GM23248 (cell line): ENCODE results near the gene ITGB1BP1. TPM values are rescaled to one million over a fixed set of nuclear protein-coding genes. Genes with fewer than 3 reads are reported as not detected.
A peak's percentile ranks its signal among the peaks of the same experiment; 100 is the strongest.

Source experiments
- DNase-seq: peaks from one replicate; pipeline ENCODE4 v3.0.0-alpha.2; 2015
- H2AFZ ChIP-seq: fragments of 200-600 bp; sonication (generic); 2 replicates; pipeline ENCODE4 v1.6.1; 2016; ENCODE audit warnings: antibody characterized with exemption
- H3F3A ChIP-seq: fragments of 200-600 bp; sonication (generic); 2 replicates; pipeline ENCODE4 v1.6.1; 2016; ENCODE audit warnings: mild to moderate bottlenecking, antibody characterized with exemption, mixed run types; ENCODE audit not compliant: insufficient read depth
- H3K27ac ChIP-seq: fragments of 200-600 bp; sonication (generic); 2 replicates; pipeline ENCODE4 v1.5.1; 2016; ENCODE audit warnings: mild to moderate bottlenecking
- H3K27me3 ChIP-seq: fragments of 200-600 bp; sonication (generic); replicated peaks from 2 replicates; pipeline ENCODE4 v1.6.1; 2016; ENCODE audit warnings: mild to moderate bottlenecking; ENCODE audit not compliant: insufficient read depth
- H3K36me3 ChIP-seq: fragments of 200-600 bp; sonication (generic); 2 replicates; pipeline ENCODE4 v1.6.1; 2016; ENCODE audit warnings: low read depth, mild to moderate bottlenecking
- H3K4me1 ChIP-seq: fragments of 200-600 bp; sonication (generic); 2 replicates; pipeline ENCODE4 v1.6.1; 2016; ENCODE audit warnings: mild to moderate bottlenecking; ENCODE audit not compliant: insufficient read depth
- H3K4me2 ChIP-seq: fragments of 200-600 bp; sonication (generic); one replicate; pipeline ENCODE4 v1.6.1; 2016; ENCODE audit warnings: mild to moderate bottlenecking; ENCODE audit not compliant: unreplicated experiment
- H3K4me3 ChIP-seq: fragments of 200-600 bp; sonication (generic); 2 replicates; pipeline ENCODE4 v1.5.1; 2016; ENCODE audit warnings: mild to moderate bottlenecking
- H3K79me2 ChIP-seq: fragments of 200-600 bp; sonication (generic); 2 replicates; pipeline ENCODE4 v1.6.1; 2016; ENCODE audit warnings: mild to moderate bottlenecking; ENCODE audit not compliant: insufficient read depth
- H3K9ac ChIP-seq: fragments of 200-600 bp; sonication (generic); 2 replicates; pipeline ENCODE4 v1.6.1; 2016; ENCODE audit warnings: mild to moderate bottlenecking
- H3K9me2 ChIP-seq: fragments of 200-600 bp; sonication (generic); 2 replicates; pipeline ENCODE4 v1.6.1; 2016; ENCODE audit warnings: mixed run types, mild to moderate bottlenecking, moderate library complexity; ENCODE audit not compliant: insufficient read depth
- H3K9me3 ChIP-seq: fragments of 200-600 bp; sonication (generic); one replicate; pipeline ENCODE4 v1.6.1; 2017; ENCODE audit warnings: low read depth
- H4K20me1 ChIP-seq: fragments of 200-600 bp; sonication (generic); 2 replicates; pipeline ENCODE4 v1.6.0; 2016; ENCODE audit not compliant: insufficient read depth
- EZH2 ChIP-seq: fragments of 200-600 bp; sonication (generic); IDR thresholded peaks from 2 replicates; pipeline ENCODE4 v1.6.1; 2018; ENCODE audit warnings: antibody characterized with exemption, mild to moderate bottlenecking; ENCODE audit not compliant: insufficient read depth, poor library complexity, severe bottlenecking
- EZH2phosphoT487 ChIP-seq: fragments of 200-600 bp; sonication (generic); IDR thresholded peaks from 2 replicates; pipeline ENCODE4 v1.6.1; 2018; ENCODE audit warnings: antibody characterized with exemption, moderate library complexity, mild to moderate bottlenecking, low read depth; ENCODE audit not compliant: insufficient read depth
- WGBS, 2 experiments: methylation state at CpG; one replicate each; pipeline ENCODE4 v1.1.6; 2015 to 2017; ENCODE audit warnings: low lambda C conversion rate in 2 of 2, low coverage in 1 of 2; ENCODE audit errors: missing lambda C conversion rate in 2 of 2; 5-methylcytosine and 5-hydroxymethylcytosine counted together
- in situ Hi-C: fragments of 300-500 bp; cut with MboI; formaldehyde crosslinking; loops from 2 replicates; pipeline ENCODE4 v1.15.0; 2020
- polyA plus RNA-seq: library from polyadenylated mRNA; unstranded; fragments of >200 nt; fragmentation: Nextera tagmentation; extraction: Ambion mirVana; gene quantifications from 2 replicates; pipeline ENCODE4 v1.2.1, GENCODE V29; 2016
- total RNA-seq: library from RNA; depleted of rRNA; stranded (reverse); fragments of >200 nt; shearing (Covaris generic); gene quantifications from 2 replicates; pipeline ENCODE4 v1.2.3, GENCODE V29; 2014; rRNA removed

Gene ITGB1BP1
- total RNA-seq (39.0 and 52.2 TPM in 2 replicates), polyA plus RNA-seq (280 and 289 TPM in 2 replicates)

GRCh38 chr2:9423100-9423921 lies at the start of gene ITGB1BP1, which contains the start of gene CPSF3:
TSS of gene ITGB1BP1 (minus strand) at chr2:9423528. CDS start at chr2:9418697, 4,831 bp downstream.
TSS of gene CPSF3 (plus strand) at chr2:9423654. CDS start at chr2:9423774, 120 bp downstream.
- Histone ChIP-seq H2AFZ (peak within 1 kb of the TSS; percentile 96), H3K27ac (peak within 1 kb of the TSS; percentile 83), H3K4me1 (peaks cover 15% of the 10 kb centered on the region), H3K4me2 (peak within 1 kb of the TSS; percentile 95), H3K9ac (peak within 1 kb of the TSS; percentile 96), H3K27me3 (no peaks in the 10 kb centered on the region), H4K20me1 (no peaks in the 10 kb centered on the region), H3K9me2 (no peaks in the 10 kb centered on the region), H3K36me3 (no peaks in the 10 kb centered on the region), H3F3A (no peaks in the 10 kb centered on the region), H3K79me2 (peaks cover 90% of the 10 kb centered on the region), H3K9me3 (no peaks in the 10 kb centered on the region), H3K4me3 (peak within 1 kb of the TSS; percentile 98)
- TF ChIP-seq EZH2phosphoT487, result no peak
- TF ChIP-seq EZH2, result no peak
- in situ Hi-C loops, result no loop called here
- peak; percentile 99 for DNase-seq
- 1 to 3% methylated on average over 58 to 73 of the region's 91 CpGs for WGBS, 2 experiments

GRCh38 chr2:9472511-9472910 lies 49.2 kb upstream of the ITGB1BP1 start:
- Histone ChIP-seq H3K27ac (no peak overlapping the region), H3K79me2 (peaks cover 24% of the 10 kb centered on the region), H3K9me2 (no peaks in the 10 kb centered on the region), H4K20me1 (no peaks in the 10 kb centered on the region), H2AFZ (no peak overlapping the region), H3K4me1 (peaks cover 16% of the 10 kb centered on the region), H3K36me3 (peaks cover 9% of the 10 kb centered on the region; the same call in 1 of the 2 replicates), H3K4me2 (no peak overlapping the region), H3K9me3 (no peaks in the 10 kb centered on the region), H3F3A (peaks cover 18% of the 10 kb centered on the region), H3K4me3 (no peak overlapping the region), H3K27me3 (no peaks in the 10 kb centered on the region), H3K9ac (no peak overlapping the region)
- 96 to 98% methylated on average over 9 of the region's 9 CpGs for WGBS, 2 experiments
- DNase-seq, result no peak
- in situ Hi-C loops, result no loop called here
- TF ChIP-seq EZH2phosphoT487 (no peak), EZH2 (no peak)

- Histone ChIP-seq H4K20me1 (no peaks in the 10 kb centered on the region), H3K36me3 (peaks cover 9% of the 10 kb centered on the region; the same call in 1 of the 2 replicates), H3K4me3 (no peak overlapping the region), H3K27ac (no peak overlapping the region), H3F3A (peaks cover 18% of the 10 kb centered on the region), H3K9me2 (no peaks in the 10 kb centered on the region), H3K4me1 (peaks cover 8% of the 10 kb centered on the region), H3K27me3 (no peaks in the 10 kb centered on the region), H3K9ac (no peak overlapping the region), H3K9me3 (no peaks in the 10 kb centered on the region), H3K4me2 (no peak overlapping the region), H2AFZ (no peak overlapping the region), H3K79me2 (peaks cover 11% of the 10 kb centered on the region)
- in situ Hi-C loops, result no loop called here
- no peak for DNase-seq
- WGBS, 2 experiments, result 89 to 93% methylated on average over 5 of the region's 5 CpGs
- TF ChIP-seq EZH2 (no peak), EZH2phosphoT487 (no peak)
Measured at GRCh38 chr2:9471206-9471605, 47.9 kb upstream of the ITGB1BP1 start.

GRCh38 chr2:9467687-9468086 lies 44.4 kb upstream of the ITGB1BP1 start:
- DNase-seq, result no peak
- H4K20me1 ChIP-seq, result no peaks in the 10 kb centered on the region
- no peak overlapping the region for H3K9ac ChIP-seq
- WGBS, 2 experiments, result 80 to 85% methylated on average over 10 of the region's 10 CpGs
- H3F3A ChIP-seq, result peaks cover 3% of the 10 kb centered on the region; the same call in 1 of the 2 replicates
- TF ChIP-seq EZH2phosphoT487, result no peak
- no peak for TF ChIP-seq EZH2
- H3K9me2 ChIP-seq, result no peaks in the 10 kb centered on the region
- no peak overlapping the region for H3K4me2 ChIP-seq
- H2AFZ ChIP-seq, result no peak overlapping the region
- H3K4me3 ChIP-seq, result no peak overlapping the region
- no peak overlapping the region for H3K27ac ChIP-seq
- peaks cover 3% of the 10 kb centered on the region; the same call in 1 of the 2 replicates for H3K36me3 ChIP-seq
- no peaks in the 10 kb centered on the region for H3K9me3 ChIP-seq
- H3K79me2 ChIP-seq, result no peaks in the 10 kb centered on the region
- in situ Hi-C loops, result no loop called here
- H3K27me3 ChIP-seq, result no peaks in the 10 kb centered on the region
- H3K4me1 ChIP-seq, result no peaks in the 10 kb centered on the region
